GM23338 (cell line): Measurements from ENCODE around the gene IGF2.

Experiments used
- CREB1 ChIP-seq: fragments of 250-450 bp; sonication (Bioruptor Pico); IDR thresholded peaks from 2 replicates; pipeline ENCODE4 v1.5.0; 2020; ENCODE audit warnings: low read depth, mild to moderate bottlenecking, moderate library complexity
- EZH2 ChIP-seq: fragments of 200-600 bp; sonication (generic); IDR thresholded peaks from one replicate; pipeline ENCODE4 v1.8.0; 2017; ENCODE audit warnings: antibody characterized with exemption, mild to moderate bottlenecking, low read depth; ENCODE audit not compliant: unreplicated experiment
- EZH2phosphoT487 ChIP-seq: fragments of 200-600 bp; sonication (generic); IDR thresholded peaks from one replicate; pipeline ENCODE4 v1.8.1; 2018; ENCODE audit warnings: antibody characterized with exemption; ENCODE audit not compliant: unreplicated experiment
- JUNB ChIP-seq: IDR thresholded peaks from one replicate; pipeline ENCODE4 v1.6.1; 2016; ENCODE audit warnings: antibody characterized with exemption; ENCODE audit not compliant: unreplicated experiment
- POLR2AphosphoS5 ChIP-seq: IDR thresholded peaks from 2 replicates; pipeline ENCODE4 v1.6.1; 2016; ENCODE audit warnings: antibody characterized with exemption, low read depth
- ZNF114 ChIP-seq: fragments of 250-450 bp; sonication (Bioruptor Pico); IDR thresholded peaks from 2 replicates; pipeline ENCODE4 v1.5.0; 2020; ENCODE audit warnings: mild to moderate bottlenecking, moderate library complexity
- ZNF331 ChIP-seq: fragments of 250-450 bp; sonication (Bioruptor Pico); IDR thresholded peaks from 2 replicates; pipeline ENCODE4 v1.5.0; 2020; ENCODE audit warnings: low read depth, mild to moderate bottlenecking, moderate library complexity
- TF ChIP-seq, protein P1 (sequence below), 2 experiments: fragments of 200-600 bp in 1 of 2; sonication (generic) in 1 of 2; conservative IDR thresholded peaks; 2 replicates each; pipeline versions ENCODE4 v1.5.1 to v1.6.1; 2016 to 2017; ENCODE audit warnings: antibody characterized with exemption in 2 of 2, low read depth in 2 of 2, mild to moderate bottlenecking in 2 of 2, moderate library complexity in 1 of 2
- TF ChIP-seq, protein P2 (sequence below): IDR thresholded peaks from one replicate; pipeline ENCODE4 v1.6.1; 2018; ENCODE audit warnings: antibody characterized with exemption; ENCODE audit not compliant: unreplicated experiment
- TF ChIP-seq, protein P3 (sequence below): fragments of 250-450 bp; sonication (Bioruptor Pico); IDR thresholded peaks from 2 replicates; pipeline ENCODE4 v1.5.0; 2020; ENCODE audit warnings: mild to moderate bottlenecking, moderate library complexity
- TF ChIP-seq, protein P4 (sequence below): IDR thresholded peaks from 2 replicates; pipeline ENCODE4 v1.6.1; 2016; ENCODE audit warnings: antibody characterized with exemption

DNA sequence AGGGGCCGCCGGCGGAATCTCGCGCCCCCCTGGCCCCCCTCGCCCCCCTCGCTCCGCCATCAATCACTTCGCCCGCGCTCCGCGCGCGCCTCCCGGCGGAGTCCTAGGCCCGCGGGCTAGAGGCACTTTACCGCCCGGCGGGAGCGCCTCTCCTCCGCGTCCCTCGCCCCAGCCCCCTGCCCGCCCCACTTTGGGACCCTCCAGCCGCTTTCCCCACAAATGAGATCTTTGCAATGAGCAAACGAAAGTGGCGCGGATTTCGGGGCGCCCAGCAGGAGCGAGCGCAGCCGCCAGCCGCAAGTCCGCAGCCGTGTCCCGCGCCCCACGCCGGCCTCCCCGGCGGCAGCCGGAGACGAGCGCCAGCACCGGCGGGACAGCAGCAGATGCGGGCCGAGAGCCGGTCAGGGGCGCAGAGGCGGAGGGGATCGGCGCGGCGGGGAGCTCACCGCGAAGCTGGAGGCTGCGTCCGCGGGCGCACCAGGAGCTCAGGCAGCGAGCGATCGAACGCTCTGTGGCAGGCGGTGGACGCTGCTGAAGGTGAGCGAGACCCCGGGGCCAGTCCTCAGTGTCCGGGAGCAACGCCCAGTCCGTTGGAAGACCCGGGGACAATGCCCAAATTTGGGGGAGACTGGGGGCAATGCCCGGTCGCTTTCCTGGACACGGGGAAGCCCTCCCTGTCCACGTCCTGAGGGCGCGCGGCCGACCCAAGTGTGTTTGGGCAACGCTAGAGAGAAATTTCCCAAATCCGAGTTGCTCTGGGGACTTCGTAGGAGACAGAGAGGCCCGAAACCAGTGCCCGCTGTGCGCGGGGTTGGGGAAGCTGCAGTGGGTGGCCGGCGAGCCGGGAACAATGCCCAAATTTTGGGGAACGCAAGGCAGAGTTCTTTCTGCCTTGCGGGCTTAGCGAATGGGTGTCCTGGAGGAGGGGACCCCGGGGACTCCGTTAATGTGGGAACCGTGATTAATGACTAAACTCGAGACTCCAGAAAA, 1.5 kb upstream of the IGF2 start:
- TF ChIP-seq, protein P1, sequence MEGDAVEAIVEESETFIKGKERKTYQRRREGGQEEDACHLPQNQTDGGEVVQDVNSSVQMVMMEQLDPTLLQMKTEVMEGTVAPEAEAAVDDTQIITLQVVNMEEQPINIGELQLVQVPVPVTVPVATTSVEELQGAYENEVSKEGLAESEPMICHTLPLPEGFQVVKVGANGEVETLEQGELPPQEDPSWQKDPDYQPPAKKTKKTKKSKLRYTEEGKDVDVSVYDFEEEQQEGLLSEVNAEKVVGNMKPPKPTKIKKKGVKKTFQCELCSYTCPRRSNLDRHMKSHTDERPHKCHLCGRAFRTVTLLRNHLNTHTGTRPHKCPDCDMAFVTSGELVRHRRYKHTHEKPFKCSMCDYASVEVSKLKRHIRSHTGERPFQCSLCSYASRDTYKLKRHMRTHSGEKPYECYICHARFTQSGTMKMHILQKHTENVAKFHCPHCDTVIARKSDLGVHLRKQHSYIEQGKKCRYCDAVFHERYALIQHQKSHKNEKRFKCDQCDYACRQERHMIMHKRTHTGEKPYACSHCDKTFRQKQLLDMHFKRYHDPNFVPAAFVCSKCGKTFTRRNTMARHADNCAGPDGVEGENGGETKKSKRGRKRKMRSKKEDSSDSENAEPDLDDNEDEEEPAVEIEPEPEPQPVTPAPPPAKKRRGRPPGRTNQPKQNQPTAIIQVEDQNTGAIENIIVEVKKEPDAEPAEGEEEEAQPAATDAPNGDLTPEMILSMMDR (conservative IDR thresholded peaks at IDR 0.05; ENCODE audit: low read depth in 2 of 2): peak in 1 of 2 experiments; percentile 13; a peak in 1 of 4 replicates
- TF ChIP-seq POLR2AphosphoS5 (no peak), EZH2 (peak; percentile 90), JUNB (no peak), EZH2phosphoT487 (peak; percentile 80), ZNF331 (CRISPR knock-in tag) (no peak), CREB1 (CRISPR knock-in tag) (no peak), ZNF114 (CRISPR knock-in tag) (no peak)
- TF ChIP-seq, protein P2, sequence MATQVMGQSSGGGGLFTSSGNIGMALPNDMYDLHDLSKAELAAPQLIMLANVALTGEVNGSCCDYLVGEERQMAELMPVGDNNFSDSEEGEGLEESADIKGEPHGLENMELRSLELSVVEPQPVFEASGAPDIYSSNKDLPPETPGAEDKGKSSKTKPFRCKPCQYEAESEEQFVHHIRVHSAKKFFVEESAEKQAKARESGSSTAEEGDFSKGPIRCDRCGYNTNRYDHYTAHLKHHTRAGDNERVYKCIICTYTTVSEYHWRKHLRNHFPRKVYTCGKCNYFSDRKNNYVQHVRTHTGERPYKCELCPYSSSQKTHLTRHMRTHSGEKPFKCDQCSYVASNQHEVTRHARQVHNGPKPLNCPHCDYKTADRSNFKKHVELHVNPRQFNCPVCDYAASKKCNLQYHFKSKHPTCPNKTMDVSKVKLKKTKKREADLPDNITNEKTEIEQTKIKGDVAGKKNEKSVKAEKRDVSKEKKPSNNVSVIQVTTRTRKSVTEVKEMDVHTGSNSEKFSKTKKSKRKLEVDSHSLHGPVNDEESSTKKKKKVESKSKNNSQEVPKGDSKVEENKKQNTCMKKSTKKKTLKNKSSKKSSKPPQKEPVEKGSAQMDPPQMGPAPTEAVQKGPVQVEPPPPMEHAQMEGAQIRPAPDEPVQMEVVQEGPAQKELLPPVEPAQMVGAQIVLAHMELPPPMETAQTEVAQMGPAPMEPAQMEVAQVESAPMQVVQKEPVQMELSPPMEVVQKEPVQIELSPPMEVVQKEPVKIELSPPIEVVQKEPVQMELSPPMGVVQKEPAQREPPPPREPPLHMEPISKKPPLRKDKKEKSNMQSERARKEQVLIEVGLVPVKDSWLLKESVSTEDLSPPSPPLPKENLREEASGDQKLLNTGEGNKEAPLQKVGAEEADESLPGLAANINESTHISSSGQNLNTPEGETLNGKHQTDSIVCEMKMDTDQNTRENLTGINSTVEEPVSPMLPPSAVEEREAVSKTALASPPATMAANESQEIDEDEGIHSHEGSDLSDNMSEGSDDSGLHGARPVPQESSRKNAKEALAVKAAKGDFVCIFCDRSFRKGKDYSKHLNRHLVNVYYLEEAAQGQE: no peak
- TF ChIP-seq, protein P3, sequence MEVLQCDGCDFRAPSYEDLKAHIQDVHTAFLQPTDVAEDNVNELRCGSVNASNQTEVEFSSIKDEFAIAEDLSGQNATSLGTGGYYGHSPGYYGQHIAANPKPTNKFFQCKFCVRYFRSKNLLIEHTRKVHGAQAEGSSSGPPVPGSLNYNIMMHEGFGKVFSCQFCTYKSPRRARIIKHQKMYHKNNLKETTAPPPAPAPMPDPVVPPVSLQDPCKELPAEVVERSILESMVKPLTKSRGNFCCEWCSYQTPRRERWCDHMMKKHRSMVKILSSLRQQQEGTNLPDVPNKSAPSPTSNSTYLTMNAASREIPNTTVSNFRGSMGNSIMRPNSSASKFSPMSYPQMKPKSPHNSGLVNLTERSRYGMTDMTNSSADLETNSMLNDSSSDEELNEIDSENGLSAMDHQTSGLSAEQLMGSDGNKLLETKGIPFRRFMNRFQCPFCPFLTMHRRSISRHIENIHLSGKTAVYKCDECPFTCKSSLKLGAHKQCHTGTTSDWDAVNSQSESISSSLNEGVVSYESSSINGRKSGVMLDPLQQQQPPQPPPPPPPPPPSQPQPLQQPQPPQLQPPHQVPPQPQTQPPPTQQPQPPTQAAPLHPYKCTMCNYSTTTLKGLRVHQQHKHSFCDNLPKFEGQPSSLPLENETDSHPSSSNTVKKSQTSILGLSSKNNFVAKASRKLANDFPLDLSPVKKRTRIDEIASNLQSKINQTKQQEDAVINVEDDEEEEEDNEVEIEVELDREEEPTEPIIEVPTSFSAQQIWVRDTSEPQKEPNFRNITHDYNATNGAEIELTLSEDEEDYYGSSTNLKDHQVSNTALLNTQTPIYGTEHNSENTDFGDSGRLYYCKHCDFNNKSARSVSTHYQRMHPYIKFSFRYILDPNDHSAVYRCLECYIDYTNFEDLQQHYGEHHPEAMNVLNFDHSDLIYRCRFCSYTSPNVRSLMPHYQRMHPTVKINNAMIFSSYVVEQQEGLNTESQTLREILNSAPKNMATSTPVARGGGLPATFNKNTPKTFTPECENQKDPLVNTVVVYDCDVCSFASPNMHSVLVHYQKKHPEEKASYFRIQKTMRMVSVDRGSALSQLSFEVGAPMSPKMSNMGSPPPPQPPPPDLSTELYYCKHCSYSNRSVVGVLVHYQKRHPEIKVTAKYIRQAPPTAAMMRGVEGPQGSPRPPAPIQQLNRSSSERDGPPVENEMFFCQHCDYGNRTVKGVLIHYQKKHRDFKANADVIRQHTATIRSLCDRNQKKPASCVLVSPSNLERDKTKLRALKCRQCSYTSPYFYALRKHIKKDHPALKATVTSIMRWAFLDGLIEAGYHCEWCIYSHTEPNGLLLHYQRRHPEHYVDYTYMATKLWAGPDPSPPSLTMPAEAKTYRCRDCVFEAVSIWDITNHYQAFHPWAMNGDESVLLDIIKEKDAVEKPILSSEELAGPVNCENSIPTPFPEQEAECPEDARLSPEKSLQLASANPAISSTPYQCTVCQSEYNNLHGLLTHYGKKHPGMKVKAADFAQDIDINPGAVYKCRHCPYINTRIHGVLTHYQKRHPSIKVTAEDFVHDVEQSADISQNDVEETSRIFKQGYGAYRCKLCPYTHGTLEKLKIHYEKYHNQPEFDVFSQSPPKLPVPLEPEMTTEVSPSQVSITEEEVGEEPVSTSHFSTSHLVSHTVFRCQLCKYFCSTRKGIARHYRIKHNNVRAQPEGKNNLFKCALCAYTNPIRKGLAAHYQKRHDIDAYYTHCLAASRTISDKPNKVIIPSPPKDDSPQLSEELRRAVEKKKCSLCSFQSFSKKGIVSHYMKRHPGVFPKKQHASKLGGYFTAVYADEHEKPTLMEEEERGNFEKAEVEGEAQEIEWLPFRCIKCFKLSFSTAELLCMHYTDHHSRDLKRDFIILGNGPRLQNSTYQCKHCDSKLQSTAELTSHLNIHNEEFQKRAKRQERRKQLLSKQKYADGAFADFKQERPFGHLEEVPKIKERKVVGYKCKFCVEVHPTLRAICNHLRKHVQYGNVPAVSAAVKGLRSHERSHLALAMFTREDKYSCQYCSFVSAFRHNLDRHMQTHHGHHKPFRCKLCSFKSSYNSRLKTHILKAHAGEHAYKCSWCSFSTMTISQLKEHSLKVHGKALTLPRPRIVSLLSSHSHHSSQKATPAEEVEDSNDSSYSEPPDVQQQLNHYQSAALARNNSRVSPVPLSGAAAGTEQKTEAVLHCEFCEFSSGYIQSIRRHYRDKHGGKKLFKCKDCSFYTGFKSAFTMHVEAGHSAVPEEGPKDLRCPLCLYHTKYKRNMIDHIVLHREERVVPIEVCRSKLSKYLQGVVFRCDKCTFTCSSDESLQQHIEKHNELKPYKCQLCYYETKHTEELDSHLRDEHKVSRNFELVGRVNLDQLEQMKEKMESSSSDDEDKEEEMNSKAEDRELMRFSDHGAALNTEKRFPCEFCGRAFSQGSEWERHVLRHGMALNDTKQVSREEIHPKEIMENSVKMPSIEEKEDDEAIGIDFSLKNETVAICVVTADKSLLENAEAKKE (CRISPR knock-in tag): no peak
- TF ChIP-seq, protein P4, sequence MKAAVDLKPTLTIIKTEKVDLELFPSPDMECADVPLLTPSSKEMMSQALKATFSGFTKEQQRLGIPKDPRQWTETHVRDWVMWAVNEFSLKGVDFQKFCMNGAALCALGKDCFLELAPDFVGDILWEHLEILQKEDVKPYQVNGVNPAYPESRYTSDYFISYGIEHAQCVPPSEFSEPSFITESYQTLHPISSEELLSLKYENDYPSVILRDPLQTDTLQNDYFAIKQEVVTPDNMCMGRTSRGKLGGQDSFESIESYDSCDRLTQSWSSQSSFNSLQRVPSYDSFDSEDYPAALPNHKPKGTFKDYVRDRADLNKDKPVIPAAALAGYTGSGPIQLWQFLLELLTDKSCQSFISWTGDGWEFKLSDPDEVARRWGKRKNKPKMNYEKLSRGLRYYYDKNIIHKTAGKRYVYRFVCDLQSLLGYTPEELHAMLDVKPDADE: no peak
